HG03108 (cell line): ENCODE data around the gene MYCBPAP.

Experiments
- ATAC-seq: cut with Tn5 transposase; IDR thresholded peaks from one replicate; pipeline ENCODE4 v1.9.1; 2021; ENCODE audit warnings: moderate library complexity; ENCODE audit not compliant: unreplicated experiment

Gene MYCBPAP

GRCh38 chr17:50536683-50537646 is 28.7 kb downstream of the MYCBPAP start:
- no peak for ATAC-seq

- ATAC-seq: no peak
These were observed 29.7 kb downstream of the MYCBPAP start for GRCh38 chr17:50537721-50538548.

- no peak for ATAC-seq
These were observed 30.5 kb downstream of the MYCBPAP start for GRCh38 chr17:50538549-50539410.

- ATAC-seq: no peak
These were observed 31.7 kb downstream of the MYCBPAP start for GRCh38 chr17:50539762-50540559.

- no peak for ATAC-seq
These were observed 32.5 kb downstream of the MYCBPAP start for GRCh38 chr17:50540560-50541401.

- ATAC-seq: no peak
These were observed 33.1 kb downstream of the MYCBPAP start for GRCh38 chr17:50541402-50541715.

- ATAC-seq: peak; percentile 63
These were observed 33.8 kb downstream of the MYCBPAP start for GRCh38 chr17:50541716-50542688.

GRCh38 chr17:50542795-50543774 is 34.8 kb downstream of the MYCBPAP start:
- ATAC-seq: no peak

GRCh38 chr17:50544516-50544915 is 36.3 kb downstream of the MYCBPAP start:
- ATAC-seq: no peak

GRCh38 chr17:50545311-50545710 is 37.1 kb downstream of the MYCBPAP start:
- no peak for ATAC-seq

- no peak for ATAC-seq
These were observed 38.4 kb downstream of the MYCBPAP start for GRCh38 chr17:50546701-50547034.

- peak; percentile 75 for ATAC-seq
These were observed 38.9 kb downstream of the MYCBPAP start, which contains the start of gene SPATA20 for GRCh38 chr17:50547035-50547735. TSS of gene SPATA20 (plus strand) at chr17:50547174. CDS start at chr17:50547209, 35 bp downstream.

- ATAC-seq: no peak
These were observed 39.5 kb downstream of the MYCBPAP start for GRCh38 chr17:50547736-50548083.

- no peak for ATAC-seq
These were observed 40.6 kb downstream of the MYCBPAP start for GRCh38 chr17:50548831-50549230.

GRCh38 chr17:50549256-50549941 is 41.2 kb downstream of the MYCBPAP start:
- no peak for ATAC-seq

GRCh38 chr17:50549969-50550368 is 41.7 kb downstream of the MYCBPAP start:
- no peak for ATAC-seq
